Upper lobe of left lung (tissue), 4 donors: ENCODE data around the gene CACNA2D4.

Experiments
- EP300 ChIP-seq, 4 donors: sonication (generic); formaldehyde crosslinking; IDR thresholded peaks; one replicate each; pipeline ENCODE4 v1.5.1; 2017; ENCODE audit warnings: antibody characterized with exemption in 4 of 4, control low read depth in 2 of 4
- TF ChIP-seq, protein P1 (sequence below), 6 experiments: fragments of 450-650 bp in 4 of 6; fragments of 200-600 bp in 2 of 6; sonication (generic) in 2 of 6; IDR thresholded peaks; one replicate each; pipeline ENCODE4 v1.5.1; 2016 to 2019; ENCODE audit warnings: antibody characterized with exemption in 6 of 6

DNA sequence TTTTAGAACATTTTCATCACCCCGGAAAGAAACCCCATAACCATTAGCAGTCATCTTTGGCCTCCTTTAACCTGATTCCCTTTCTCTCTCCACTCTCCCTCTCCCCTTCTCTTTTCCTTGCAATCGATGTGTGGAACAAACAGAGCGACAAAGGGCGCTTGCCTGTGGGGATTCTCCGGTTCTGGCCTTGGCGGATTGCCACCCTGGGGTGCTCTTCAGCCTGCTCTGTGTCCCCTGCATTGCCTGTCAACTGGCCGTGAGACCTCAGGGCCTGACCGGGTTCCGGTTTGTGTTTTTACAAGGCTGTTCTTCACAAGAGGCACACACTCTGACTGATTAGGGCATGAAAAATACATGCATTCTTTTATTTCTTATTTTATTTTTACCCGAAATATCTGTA, 70.3 kb downstream of the CACNA2D4 start:
- TF ChIP-seq, protein P1, sequence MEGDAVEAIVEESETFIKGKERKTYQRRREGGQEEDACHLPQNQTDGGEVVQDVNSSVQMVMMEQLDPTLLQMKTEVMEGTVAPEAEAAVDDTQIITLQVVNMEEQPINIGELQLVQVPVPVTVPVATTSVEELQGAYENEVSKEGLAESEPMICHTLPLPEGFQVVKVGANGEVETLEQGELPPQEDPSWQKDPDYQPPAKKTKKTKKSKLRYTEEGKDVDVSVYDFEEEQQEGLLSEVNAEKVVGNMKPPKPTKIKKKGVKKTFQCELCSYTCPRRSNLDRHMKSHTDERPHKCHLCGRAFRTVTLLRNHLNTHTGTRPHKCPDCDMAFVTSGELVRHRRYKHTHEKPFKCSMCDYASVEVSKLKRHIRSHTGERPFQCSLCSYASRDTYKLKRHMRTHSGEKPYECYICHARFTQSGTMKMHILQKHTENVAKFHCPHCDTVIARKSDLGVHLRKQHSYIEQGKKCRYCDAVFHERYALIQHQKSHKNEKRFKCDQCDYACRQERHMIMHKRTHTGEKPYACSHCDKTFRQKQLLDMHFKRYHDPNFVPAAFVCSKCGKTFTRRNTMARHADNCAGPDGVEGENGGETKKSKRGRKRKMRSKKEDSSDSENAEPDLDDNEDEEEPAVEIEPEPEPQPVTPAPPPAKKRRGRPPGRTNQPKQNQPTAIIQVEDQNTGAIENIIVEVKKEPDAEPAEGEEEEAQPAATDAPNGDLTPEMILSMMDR (IDR thresholded peaks at IDR 0.05) = no peak
- no peak for TF ChIP-seq EP300 (IDR thresholded peaks at IDR 0.05)
